Colon (tissue), 2 donors: Measurements from ENCODE around the gene CCDC148.

Source experiments
- FAIRE-seq: peaks from 2 replicates; lab custom pipeline; 2012; peaks lifted over from hg19 to GRCh38; lab: Jason Lieb, UNC
- donor health status: control.
- donor health status: control.

The CCDC148 gene

DNA sequence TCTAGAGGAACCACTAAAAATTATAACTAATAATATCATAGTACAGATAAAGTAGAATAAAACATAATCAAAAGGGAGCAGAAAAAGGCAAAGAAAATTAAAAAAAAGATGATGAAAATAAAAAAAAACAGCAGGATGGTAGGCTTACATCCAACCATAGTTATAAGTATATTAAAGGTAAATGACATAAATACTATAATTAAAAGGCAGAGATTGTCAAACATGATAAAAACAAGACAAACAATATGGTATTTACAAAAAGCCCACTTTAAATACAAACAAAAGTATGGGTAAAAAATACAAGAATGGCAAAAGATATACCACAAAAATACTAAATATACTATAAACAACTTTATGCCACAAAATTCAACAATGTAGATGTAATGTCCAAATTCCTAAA is 24.4 kb downstream of the CCDC148 start:
- FAIRE-seq, result no peak

DNA sequence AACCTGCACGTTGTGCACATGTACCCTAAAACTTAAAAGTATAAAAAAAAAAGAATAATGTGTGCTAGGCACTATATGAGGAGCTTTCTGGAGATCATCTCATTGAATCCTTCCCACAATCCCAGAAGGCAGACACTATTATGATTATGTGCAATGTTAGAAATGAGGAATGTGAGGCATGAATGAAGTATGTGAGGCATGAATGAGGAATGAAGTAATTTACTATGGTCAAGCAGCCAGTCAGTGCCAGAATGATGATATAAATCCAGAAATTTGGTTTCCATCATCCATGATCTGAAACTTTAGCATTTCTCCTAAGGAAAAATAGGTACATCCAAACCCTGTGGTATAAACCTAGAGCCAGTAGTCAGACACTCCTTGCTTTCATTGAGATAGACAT is 42.0 kb downstream of the CCDC148 start:
- no peak for FAIRE-seq

DNA sequence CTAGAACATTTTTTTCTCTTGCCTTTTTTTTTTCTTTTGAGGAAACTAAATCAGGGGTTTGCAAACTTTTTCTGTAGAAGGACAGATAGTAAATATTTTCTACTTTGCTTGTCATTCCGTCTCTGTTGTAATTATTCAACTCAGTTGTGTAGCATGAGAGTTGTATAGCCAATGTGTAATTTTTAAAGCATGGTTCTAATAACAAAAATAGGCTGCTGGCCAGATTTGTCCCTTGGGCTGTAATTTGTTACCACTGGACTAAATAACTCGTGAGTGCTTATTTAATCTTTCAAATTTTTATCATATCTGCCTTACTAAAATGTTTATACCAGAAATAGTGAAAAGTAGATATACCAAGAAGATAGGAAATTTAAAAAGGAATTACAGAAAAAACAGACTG is 43.0 kb downstream of the CCDC148 start:
- FAIRE-seq, result no peak

DNA sequence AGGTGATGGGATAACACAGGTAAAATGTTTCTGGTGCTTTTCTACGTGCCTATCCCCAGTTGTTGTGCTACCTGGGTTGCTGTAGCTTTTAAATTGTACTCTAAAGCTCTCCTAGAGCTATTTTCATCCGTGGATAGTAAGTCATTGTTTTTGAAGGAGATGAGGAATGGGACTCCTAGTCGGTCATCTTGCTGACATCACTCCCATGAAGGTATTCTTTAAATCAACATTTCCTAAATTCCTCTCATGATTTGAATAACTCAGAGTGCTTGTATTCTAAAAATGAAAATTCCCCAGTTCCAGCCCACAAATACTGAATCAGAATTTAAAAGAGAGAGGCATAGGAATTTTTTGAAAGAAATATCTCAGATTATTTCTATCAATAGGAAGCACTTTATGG is 44.3 kb downstream of the CCDC148 start:
- FAIRE-seq, result no peak

DNA sequence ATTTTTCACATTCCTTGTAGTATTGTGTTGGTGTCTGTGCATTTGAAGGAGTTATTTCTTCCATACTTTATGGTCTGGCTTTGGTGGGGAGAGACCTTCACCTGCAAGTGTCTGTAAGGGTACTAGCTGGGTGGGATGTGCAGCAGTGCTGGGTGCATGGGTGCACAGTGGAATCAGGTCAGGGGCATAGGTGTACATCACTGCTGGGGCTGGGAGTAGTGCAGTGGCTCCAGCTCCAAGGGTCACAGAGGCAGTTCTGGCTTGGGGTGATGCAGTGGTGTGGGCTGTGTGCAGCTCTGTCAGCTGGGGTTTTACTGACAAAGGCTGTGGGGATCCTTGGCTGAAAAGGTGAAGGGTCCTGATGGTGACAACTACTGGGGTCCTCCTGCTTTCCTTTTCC is 44.8 kb downstream of the CCDC148 start:
- no peak for FAIRE-seq

DNA sequence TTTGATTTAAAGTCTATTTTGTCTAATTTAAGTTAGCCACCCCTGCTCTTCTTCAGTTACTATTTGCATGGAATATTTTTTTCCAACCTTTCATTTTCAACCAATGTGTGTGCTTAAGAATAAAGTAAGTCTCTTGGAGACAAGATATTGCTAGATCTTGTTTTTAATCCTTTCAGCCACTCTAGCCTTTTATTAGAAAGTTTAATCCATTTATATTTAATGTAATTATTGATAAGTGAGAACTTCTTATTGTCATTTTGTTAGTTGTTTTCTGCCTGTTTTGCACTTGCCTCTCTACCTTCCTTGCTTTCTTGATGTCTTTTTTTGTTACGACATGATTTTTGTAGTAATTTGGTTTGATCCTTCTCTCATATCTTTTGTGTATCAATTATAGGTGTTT is 46.4 kb downstream of the CCDC148 start:
- FAIRE-seq, result no peak

DNA sequence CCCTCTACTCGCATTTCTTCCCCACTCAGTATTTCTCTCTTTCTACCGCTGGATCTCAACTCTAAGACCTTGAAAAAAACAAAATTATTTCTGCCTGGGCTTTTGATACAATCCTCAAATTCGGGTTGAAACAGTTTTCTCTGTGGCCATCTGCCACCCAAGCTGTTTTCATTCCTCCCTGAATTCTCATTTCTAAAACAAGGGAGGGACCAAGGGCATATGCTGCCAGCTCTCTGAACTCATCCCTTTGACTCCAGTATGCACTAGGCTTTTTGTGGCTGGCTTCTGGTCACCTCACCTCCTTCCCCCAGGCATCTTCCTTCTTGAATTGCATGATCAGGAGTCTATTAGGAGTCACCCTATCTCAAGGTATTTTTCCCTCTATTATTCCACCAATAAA is 49.5 kb downstream of the CCDC148 start:
- FAIRE-seq, result no peak

DNA sequence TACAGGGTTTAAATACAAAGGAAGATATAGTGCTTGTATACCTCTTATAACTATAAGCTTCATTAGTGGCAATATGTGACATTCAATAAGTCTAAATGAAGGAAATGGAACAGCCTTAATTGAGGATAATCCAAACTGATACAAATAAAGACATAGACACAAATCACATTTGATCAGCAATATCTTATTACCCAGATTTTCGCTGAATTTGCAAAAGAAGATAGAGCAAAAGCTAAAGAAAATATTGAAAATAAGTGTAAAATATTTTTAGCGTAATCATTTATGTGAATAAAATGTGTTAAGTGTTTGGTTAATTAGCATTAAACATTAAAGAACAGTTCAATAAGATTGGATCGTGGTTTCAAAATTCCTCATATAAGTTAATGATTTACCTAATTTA is 51.2 kb downstream of the CCDC148 start:
- no peak for FAIRE-seq

DNA sequence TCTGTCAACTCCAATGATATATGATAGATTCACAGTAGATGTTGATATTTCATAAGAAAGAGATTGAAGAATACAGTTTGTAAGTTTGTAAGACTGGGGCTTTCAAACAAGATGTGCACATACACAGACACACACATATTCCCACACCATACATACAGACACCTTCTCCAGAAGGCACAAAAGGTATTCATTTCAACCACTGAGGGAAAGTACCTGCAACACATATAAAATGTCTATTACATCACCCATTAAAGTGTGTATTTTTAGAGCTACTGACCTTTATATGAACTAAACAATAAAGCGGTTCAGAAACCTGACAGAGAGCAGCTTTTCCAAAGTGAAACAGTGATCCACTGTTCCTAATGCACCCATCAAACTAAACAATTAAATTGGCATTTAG is 53.3 kb downstream of the CCDC148 start:
- FAIRE-seq, result no peak

DNA sequence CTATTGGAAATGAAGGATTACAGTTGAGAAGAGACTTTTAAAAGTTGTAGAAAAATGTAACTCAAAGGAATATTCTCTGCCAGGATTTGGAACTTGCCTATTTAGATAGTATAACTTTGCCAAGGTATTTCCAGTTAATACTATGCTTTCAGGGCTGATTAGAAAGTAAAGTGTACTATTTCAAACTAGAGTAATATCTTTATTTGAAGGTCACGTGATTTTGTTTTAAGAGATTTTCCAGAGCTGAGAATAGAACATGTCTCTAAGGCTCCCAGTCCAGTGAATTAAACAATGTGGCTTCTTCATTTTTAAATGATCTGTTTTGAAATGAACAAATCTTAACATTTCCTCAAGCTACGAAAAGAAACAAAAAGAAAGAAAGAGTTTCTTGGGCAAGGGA is 53.9 kb downstream of the CCDC148 start:
- FAIRE-seq, result no peak

DNA sequence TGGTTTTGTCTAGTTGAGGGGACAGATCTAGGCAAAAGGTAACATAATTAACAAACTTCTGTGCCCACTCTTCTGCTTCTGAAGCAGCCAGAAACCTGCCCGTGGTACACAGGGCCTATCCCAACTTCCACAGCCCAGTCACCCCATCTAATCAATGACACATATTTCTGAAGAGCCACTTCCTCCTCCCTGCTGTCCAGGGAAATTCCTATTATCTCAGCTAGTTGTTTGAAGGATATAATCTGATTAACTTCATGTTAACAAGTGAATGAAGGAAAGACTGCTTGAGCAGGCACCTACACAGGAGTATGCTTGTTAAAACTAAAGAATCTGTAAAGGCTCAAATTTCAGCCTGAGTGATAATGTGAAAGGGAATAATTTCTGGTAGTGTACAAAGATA is 61.4 kb downstream of the CCDC148 start:
- no peak for FAIRE-seq

DNA sequence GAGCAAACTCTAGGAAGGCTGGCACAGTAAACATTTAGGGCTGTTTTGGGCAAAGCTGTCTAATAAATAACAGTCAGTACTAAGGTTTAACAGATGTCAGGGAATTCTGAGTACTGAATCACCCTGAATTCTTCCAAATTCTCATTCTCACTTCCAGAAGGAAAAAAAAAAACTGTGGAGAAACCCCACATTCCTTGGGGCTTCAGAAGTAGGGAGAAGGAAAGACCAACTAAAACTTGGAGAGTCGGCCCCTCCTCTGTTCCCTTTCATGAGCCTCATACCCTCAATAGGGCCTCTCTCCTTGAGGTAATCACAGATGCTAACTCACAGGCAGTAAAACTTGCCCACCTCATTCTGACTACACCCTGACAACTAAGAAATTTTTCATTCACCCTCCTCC is 62.1 kb downstream of the CCDC148 start:
- no peak for FAIRE-seq

DNA sequence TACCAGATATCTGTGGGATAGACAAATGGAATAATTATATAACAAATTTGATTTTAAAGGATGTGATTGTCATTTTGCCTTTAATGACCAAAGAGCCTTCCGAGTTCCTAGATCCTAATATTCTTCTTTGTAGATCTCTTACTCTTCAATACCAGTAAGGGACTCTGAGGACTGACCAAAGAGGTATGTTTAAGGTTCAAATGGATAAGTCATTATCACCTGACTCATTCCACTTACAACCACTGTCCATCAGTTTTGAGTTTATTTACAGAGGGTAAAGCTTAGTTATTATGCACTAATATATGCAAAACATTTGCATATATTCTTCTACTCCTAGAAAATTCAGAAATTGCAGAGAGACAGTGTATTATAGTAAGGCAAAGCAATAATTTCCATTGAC is 62.7 kb downstream of the CCDC148 start:
- no peak for FAIRE-seq

DNA sequence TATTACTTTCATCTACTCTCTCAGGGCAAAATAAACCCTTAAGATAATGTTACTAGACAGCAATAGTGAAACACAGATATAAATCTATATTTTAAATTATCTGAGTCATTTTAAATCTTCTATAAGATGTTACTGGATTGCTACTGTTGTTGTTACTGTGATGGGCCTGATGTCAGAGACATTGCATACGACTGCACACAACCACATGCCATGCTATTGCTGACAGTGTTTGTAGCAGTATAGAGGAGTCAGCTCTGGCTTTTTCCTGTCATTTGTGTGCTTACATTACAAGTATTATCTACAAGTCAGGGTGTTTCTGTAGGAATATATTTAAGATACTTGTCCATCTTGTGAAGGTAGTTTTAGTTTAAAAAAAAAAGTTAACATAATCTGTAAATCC is 63.9 kb downstream of the CCDC148 start:
- no peak for FAIRE-seq

DNA sequence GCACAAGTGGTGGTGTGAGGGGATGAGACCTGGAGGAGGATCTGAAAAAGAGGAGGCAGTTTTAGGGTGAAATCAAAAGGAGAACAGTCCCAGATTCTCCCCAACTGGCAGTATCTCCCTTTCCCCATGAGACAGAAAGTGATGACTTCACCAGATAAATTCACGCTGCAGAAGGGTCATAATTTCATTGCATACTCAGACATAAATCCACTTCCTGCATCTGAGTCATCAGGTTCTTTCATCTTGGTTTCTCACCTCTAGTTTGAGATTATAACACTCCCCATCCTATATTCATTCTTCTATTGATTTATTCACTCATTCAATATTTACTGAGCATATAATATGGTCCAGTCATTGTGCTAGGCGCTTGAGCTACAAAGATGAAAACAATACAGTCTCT is 64.7 kb downstream of the CCDC148 start:
- FAIRE-seq, result no peak

DNA sequence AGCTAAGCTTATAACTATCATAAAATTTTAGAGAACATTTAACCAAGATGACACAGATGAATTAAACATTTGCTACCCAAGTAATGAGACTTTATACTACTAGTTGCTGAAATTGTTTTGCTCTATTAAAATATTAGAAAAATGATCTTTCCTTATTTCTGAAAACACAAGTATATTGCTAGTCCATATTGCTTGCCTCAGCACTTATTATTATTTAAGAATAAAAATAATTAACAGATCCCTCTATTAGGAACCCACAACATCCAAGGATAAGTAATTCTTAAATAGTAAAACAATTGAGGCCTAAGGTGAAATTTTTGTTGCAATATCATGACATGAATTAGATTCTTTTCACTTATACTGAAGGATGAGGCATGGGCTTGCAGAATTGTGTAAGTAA is 65.2 kb downstream of the CCDC148 start:
- FAIRE-seq, result no peak

DNA sequence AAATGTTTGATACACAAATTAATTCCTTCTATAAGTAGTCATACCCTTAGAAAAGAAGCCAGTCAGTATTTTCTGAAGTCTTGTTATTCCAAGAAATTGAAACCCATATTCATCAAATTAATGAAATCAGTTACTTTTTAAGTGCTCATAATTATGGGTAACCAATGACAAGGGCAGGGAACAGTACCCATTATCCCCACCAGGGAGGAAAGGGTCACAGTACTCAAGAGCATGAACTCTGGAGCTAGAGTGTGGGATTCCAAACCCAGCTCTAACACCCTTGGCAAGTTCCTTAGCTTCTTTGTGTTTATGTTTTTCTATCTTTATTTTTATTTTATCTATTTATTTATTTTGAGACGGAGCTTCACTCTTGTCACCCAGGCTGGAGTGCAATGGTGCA is 68.4 kb downstream of the CCDC148 start:
- FAIRE-seq, result no peak

DNA sequence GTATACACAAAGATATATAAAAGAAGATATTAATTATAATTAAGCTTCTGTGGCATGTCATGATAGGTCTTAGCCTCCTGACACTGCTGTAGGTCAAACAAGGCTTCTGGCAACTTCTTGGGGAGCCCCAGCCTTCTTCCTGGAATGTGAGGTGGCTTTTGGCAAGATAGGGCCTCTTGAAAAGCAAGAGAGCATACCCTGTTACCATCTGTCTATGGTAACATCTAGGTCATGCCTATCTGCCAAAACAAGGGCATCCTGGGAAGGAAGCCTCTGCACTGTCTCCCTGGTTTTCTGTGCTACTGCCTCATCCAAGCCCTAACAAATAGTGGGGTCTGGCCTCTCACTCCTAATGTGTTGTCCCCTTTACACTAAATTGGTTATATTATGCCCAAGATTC is 70.9 kb downstream of the CCDC148 start:
- FAIRE-seq, result no peak

DNA sequence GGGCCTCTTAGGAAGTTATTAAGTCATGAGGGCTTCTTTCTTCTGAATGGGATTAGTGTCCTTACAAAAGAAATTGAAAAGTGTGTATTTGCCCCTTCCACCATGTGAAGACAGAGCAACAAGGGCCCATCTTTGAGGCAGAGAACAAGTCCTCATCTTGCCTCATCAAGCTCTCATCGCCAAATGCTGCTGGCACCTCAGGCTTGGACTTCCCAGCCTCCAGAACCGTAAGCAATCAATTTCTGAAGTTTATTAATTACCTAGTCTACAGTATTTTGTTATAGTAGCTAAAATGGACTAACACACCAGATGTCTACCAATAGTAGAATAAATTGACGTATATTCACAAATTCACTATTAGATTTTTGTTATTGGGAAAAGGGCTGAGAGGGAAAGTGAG is 74.6 kb downstream of the CCDC148 start:
- FAIRE-seq, result no peak

DNA sequence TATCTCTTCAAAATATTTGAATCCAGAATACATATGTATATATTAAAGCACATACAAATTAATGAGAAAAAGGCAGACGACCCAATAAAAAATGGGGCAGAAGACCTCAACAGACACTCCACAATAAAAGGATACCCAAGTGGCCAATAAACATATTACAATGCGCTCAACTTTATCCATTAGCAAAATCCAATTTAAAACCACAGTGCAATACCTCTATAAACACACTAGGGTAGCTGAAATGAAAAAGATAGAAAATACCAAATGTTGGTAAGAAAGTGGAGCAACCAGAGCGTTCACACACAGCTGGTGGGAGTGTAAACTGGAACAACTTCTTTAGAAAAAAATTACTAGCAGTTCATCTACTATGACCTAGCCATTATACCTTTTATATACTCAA is 75.3 kb downstream of the CCDC148 start:
- FAIRE-seq, result no peak

DNA sequence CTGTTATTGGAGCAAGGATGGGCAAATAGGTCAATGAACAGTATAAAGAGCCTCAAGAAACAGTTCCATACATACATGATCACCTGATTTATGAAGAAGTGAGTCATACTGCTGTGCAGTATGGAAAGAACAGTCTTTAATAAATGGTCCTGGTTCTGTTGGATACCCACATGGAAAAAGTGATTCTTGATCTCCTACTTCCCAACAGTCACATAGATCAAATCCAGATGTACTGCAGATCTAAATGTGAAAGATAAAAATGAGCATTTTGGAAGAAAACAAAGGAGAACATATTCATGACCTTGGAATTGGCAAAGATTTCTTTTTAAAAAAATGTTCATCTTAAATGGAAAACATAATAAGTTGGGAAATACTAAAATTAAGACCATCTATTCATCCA is 75.8 kb downstream of the CCDC148 start:
- no peak for FAIRE-seq

DNA sequence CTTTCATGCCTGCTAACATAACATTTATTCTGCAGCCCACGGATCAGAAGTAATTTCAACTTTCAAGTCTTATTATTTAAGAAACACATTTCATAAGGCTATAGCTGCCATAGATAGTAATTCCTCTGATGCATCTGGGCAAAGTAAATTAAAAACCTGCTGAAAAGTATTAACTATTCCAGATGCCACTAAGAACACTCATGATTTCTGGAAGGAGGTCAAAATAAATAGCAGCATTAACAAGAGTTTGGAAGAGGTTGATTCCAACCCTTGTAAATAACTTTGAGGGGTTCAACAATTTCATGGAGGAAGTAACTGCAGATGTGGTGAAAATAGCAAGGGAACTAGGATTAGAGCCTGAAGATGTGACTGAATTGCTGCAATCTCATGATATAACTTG is 77.6 kb downstream of the CCDC148 start:
- no peak for FAIRE-seq

DNA sequence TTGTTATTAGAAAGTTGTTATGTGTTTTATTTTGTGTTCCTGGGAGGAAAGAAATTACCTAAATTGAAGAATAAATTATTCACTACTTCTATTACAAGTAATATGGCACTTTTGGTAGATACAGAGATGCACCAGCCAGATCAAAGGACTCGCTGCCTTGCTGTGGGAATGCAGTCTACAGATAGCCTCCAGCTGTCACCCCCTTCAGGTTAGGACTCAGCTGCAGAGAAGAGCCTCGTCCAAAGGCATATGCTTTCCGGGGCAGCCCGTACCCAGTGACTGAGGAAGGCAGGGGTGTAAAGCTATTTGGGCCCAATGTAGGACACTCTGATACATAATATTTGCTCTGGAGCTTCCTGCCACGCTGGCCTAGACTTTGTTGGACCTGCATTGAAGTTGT is 90.2 kb downstream of the CCDC148 start:
- no peak for FAIRE-seq

DNA sequence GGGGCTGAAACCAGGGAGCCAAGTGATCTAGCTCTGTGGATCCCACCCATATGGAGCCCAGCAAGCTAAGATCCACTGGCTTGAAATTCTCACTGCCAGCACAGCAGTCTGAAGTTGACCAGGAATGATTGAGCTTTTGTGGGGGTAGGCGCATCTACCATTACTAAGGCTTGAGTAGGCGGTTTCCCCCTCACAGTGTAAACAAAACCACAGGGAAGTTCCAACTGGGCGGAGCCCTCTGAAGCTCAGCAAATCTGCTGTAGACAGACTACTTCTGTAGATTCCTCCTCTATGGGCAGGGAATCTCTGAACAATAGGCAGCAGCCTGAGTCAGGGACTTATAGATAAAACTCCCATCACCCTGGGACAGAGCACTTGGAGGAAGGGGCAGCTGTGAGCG is 96.7 kb downstream of the CCDC148 start:
- FAIRE-seq, result no peak

DNA sequence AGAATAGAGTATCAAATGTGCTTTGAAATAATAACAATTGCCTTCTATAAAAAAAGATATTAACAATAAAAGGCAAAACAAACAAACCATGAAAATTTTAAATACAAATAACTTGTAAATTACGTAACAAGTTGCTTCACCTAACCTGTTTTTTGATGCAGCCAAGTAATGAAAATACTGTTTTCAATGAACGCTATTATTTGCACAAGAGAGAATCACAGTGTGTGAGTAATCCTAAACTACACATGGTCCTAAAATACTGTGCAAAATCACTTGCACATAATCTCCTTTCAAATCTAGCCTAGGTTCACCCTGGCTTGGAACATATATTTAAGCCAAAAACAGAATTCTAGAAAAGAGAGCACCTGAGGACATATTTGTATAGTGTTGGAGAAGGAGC is 98.9 kb downstream of the CCDC148 start:
- no peak for FAIRE-seq

DNA sequence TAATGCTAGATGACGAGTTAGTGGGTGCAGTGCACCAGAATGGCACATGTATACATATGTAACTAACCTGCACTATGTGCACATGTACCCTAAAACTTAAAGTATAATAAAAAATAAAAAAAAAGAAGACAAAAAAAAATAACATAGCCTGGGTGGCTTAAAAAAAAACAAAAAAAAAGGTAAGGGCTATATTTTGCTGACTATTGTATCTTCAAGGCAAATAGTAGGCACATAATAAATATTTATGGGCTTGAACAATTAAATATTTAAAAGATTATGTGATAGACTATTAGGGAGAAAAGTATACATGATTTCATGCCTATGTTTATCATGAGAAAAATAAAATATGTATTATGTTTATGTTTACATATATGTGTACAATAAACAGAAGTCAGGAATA is 99.4 kb downstream of the CCDC148 start:
- no peak for FAIRE-seq
